Erythroblast (primary cell): ENCODE results near the gene SDF2.

Source experiments
- GATA1 ChIP-seq: IDR thresholded peaks from 2 replicates; pipeline ENCODE4 v1.6.1; 2011; ENCODE audit warnings: low read depth, mild to moderate bottlenecking, control low read depth, low read length, moderate library complexity
- POLR2A ChIP-seq: IDR thresholded peaks from 2 replicates; pipeline ENCODE4 v1.6.1; 2011; ENCODE audit warnings: mild to moderate bottlenecking, low read length

DNA sequence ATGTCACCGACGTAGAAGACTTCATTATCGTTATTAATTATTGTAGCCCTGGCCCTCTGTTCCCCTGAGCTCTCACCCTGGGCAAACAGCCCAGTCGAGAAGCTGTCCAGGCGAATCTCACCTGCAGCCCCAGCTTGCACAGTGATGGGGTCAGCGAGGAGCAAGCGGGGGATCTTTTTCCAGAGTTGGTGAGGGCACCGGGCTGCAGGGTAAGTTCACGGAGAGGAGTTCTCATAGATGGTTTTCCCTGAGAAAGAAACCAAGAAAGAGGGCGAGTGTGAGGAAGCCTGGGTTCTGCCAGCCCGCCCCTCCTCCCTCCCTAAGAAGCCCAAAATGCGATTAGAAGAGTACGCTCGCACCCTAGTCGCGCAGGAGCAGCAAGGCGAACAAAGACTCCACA, 63.3 kb downstream of the SDF2 start:
- no peak for TF ChIP-seq POLR2A
- TF ChIP-seq GATA1, result no peak
